CD4-positive, alpha-beta T cell treated with Interleukin-4 for 4 hours (primary cell): ENCODE measurements around the gene OR51B2.
"Not testable (repeated sequence)": the region's sequence is repeated elsewhere in the genome, so short reads cannot be mapped to it uniquely, and the experiment has no call there.

ENCODE experiments used
- DNase-seq: peaks from one replicate; pipeline ENCODE4 v3.0.0-alpha.2; 2020

Gene OR51B2

DNA sequence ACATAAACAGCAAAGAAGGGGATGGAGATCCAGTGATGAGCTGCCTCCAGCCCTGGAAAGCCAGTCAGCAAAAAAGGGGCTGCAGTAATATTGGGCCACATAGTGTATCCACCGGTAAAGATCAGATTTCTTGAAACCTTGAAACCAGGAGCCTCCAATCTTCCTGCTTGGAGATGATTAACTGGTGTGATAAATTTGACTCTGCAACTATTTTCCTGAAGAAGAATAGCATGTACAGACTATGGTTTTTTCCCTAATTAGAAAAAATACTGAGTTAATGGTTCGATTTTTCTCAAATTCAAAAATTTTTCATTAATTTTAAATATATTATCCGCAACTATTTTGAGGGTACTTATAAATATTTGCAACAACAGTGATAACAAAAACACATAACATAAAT, at the start of gene OR51B2:
Gene OR51B2, minus strand, starts transcription at position 101 of the 400 bp plus-strand sequence. Its CDS starts 0 bp downstream, at position 101.
- DNase-seq, result no peak

GRCh38 chr11:5369789-5370188, 45.7 kb upstream of the OR51B2 start:
- no peak for DNase-seq

GRCh38 chr11:5368502-5369043, 44.5 kb upstream of the OR51B2 start:
- DNase-seq, result no peak

DNA sequence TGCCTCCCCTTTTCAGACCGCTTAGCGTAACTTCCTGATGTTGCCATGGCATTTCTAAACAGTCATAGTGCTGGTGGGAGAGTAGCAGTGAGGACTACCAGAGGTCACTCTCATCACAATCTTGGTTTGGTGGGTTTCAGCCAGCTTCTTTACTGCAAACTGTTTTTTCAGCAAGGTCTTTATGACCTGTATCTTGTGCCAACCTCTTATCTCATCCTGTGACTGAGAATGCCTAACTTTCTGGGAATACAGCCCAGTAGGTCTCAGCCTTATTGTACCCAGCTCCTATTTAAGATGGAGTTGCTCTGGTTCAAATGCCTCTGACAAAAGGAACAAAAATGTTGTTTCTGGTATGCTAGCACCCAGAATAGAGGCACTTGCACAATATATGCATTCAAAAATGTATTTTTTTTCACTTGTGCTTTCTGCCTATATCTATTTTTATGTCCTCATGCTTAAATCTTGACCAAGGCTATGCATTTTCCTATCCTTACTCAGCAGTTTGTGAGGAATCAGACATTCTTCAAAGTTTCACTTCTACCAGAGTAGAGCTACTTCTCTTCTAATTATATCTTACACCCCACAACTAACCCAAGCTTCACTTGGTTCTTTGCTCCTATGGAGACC, 43.5 kb upstream of the OR51B2 start:
- no peak for DNase-seq

DNA sequence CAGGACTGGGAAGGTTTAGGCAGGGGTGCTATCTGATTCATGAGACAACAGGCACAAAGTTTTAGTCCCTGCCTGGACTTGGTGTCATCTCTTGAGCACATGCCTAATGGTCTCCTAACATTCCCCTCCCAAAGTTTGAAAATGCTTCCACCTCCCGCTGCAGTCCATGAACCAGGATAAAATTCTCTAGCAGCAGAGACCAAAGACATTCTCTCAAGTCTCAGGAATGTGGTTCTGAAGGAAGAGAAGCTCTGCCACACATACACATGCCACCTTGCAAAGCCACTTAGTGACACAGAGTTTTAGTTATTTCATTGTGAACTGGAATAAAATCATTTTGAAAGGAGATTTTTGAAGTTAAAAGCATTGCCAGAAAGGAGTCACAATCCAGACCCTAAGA, 42.8 kb upstream of the OR51B2 start:
- no peak for DNase-seq

DNA sequence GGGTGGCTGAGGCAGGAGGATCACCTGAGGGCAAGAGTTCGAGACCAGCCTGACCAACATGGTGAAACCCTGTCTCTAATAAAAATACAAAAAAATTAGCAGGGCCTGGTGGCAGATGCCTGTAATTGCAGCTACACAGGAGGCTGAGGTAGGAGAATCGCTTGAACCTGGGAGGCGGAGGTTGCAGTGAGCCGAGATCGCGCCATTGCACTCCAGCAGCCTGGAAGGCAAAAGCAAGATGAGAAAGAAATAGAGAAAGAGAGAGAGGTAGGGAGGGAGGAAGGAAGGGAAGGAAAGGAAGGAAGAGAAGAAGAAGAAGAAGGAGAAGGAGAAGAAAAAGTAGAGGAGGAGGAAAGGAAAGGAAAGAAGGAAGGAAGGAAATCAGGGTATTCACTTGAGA, 42.3 kb upstream of the OR51B2 start:
- not testable (repeated sequence) for DNase-seq

DNA sequence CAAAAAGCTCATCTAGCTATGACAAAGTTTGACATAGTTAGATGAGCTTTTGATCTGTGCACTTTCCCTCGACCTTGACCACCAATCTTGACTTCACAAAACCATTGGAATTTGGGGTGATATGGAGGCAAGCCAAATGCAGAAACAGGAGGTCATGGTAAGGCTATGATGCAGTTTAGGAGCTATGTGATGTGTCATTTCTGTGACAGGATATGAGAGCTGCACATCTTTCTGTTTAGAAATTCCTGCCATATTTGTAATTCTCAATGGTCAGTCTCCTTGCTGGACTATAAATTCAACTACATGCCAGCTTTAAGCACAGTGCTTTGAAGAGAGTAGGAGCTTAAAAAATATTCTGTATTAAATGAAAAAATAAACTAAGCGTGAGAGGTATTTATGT, 40.1 kb upstream of the OR51B2 start:
- no peak for DNase-seq

- no peak for DNase-seq
Observed at GRCh38 chr11:5363679-5364078, 39.6 kb upstream of the OR51B2 start.

GRCh38 chr11:5362017-5362625, 38.0 kb upstream of the OR51B2 start:
- DNase-seq, result no peak

GRCh38 chr11:5356031-5356430, 31.9 kb upstream of the OR51B2 start:
- not testable (repeated sequence) for DNase-seq

DNA sequence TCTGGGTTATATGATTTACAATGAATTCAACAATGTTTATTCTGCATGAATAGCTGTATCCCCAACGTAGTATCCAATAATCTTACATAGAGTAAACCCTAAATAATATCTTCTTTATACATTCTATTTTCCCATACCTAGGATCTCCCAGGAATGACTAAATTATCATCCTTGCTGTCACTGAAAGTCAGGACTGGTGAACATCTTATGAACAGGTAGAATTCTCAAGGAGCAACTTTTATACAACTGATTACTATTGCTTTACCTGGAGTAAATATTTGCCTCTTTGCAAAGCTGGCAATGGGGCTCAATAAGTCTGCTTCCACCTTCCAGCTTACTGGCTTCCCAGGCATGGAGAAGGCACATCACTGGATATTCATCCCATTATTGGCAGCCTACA, 27.1 kb upstream of the OR51B2 start, which contains the start of gene OR51B6:
Gene OR51B6, plus strand, starts transcription at position 301 of the 400 bp plus-strand sequence. Its CDS starts 0 bp downstream, at position 301.
- DNase-seq, result no peak

GRCh38 chr11:5349550-5349949, 25.5 kb upstream of the OR51B2 start:
- DNase-seq, result no peak

- DNase-seq, result no peak
Observed at GRCh38 chr11:5348551-5349194, 24.6 kb upstream of the OR51B2 start.

DNA sequence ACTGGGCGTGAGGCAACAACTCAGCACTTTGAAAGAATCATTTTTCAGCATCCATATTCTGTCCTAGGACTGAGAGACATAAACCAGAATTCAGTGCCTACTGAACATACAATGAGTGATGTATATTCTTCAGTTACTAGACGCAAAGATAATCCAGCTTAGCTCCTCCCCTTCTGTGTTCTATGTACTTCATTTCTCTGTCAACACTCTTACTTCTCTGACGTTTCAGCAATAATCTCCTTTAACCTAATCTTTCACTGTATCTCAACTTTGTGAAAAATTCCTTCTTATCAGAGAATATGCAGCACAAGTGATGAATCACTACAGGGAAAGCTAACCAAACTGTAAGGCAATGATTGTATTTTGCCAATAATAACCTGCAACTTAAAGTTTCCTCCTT, 21.7 kb upstream of the OR51B2 start:
- no peak for DNase-seq

DNA sequence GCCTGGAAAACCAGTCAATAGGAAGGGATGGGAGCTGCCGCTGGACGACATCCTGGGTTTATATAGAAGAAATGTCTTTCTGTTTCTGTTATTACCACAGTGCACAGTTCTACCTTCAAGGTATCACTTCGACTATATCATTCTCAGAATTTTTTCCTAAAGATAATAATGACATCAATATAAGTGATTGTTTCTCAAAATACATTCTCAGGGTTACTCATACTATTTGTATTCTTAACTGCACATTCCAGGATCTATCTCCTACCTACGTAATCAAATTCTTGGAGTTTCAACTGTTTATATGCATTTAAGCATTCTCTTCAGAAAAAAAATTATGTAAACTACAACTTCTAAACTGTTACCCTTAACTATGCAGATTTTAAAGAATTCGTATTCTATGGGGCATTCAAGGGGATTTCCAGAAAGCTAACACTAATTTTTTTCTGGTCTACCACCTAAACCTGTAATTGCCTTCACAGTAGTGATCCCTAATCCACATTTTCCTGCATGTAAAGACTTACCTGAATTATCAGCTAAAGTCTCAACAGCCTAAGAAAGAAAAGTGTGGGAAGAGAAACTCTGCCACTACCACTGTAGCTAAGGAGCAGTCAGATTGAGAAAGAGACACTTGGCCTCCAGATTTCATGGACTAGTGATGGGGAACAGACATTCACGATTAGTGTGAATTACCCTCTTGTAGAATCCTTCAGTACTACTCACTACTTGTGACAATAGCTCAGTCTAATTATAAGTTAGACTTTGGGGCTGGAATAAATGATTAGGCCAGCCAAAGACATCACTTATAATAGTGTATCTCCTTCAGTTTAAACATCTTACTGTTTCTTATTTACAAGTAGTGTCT, 19.6 kb upstream of the OR51B2 start, which contains the start of gene OR51B5:
Gene OR51B5, minus strand, starts transcription at position 51 of the 862 bp plus-strand sequence. Its CDS starts 0 bp downstream, at position 51.
- DNase-seq, result no peak

GRCh38 chr11:5339771-5340322, 15.8 kb upstream of the OR51B2 start:
- no peak for DNase-seq

DNA sequence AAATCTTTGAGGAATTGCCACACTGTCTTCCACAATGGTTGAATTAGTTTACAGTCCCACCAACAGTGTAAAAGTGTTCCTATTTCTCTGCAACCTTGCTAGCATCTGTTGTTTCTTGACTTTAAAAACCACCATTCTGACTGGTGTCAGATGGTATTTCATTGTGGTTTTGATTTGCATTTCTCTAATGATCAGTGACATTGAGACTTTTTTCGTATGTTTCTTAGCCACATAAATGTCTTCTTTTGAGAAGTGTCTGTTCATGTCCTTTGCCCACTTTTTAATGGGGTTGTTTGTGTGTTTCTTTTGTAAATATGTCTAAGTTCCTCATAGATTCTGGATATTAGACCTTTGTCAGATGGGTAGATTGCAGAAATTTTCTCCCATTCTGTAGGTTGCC, 13.2 kb upstream of the OR51B2 start:
- DNase-seq, result not testable (repeated sequence)

DNA sequence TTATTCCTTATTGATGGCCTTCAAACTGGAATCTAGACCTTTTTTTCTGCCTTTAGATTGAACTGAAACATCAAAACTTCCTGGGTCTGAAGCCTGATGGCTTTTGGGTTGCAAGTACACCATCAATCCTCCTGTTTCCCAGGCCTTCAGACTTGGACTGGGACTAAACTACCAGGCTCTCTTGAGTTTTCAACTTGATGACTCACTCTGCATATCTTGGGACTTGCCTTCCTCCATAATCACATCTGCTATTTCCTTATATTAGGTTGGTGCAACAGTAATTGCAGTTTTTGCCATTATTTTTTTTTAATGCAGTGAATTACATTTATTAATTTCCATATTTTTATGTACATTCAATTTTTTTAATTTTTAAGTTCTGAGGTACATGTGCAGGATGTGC, 12.2 kb upstream of the OR51B2 start:
- no peak for DNase-seq

- no peak for DNase-seq
Observed at GRCh38 chr11:5335170-5335569, 11.1 kb upstream of the OR51B2 start.

DNA sequence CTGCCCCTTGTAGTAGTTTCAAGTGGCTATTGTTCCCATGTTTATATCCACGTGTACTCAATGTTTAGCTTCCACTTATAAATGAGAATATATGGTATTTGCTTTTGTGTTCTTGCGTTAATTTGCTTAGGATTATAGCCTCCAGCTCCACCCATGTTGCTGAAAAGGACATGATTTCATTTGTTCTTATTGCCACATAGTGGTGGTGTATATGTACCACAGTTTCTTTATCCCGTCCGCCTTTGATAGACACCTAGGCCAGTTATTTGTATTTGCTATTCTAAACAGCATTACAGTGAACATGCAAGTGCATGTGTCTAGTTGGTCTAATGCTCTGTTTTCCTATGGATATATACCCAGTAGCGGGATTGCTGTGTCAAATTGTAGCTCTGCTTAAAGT, 6.8 kb downstream of the OR51B2 start:
- DNase-seq, result no peak

DNA sequence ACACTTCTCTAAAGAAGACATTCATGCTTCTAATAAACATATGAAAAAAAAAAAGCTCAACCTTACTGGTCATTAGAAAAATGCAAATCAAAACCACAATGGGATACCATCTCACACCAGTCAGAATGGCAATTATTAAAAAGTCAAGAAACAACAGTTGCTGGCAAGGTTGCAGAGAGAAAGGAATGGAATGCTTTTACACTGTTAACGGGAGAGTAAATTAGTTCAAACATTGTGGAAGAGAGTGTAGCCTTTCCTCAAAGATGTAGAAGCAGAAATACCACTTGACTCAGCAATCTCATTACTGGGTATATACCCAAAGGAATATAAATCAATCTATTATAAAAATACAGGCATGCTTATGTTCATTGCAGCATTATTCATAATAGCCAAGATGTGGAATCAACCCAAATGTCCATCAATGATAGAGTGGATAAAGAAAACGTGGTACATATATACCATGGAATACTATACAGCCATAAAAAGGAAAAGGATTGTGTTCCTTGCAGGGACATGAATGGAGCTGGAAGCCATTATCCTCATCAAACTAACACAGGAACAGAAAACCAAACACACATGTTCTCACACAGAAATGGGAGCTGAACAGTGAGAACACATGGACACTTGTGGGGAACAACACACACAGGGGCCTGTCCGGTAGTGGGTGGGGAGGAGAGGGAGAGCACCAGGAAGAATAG, 10.6 kb downstream of the OR51B2 start:
- not testable (repeated sequence) for DNase-seq

DNA sequence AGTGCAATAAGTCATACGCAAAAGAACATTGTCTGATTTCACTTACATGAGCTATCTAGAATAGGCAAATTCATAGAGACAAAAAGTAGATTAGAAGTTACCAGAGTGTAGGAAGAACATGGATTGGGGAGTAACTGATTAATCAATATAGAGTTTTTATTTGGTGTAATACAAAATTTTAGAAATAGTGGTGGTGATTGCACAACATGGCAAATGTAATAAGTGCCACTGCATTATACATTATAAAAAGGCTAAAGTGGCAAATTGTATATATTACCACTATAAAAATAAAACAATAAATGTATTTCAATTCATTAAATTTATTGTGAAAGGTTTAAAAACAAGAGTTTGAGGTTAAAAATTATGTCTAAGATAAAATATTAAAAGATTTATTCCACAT, 13.7 kb downstream of the OR51B2 start:
- no peak for DNase-seq
